Activated CD4-positive, alpha-beta T cell treated with anti-CD3 and anti-CD28 coated beads for 48 hours (primary cell): ENCODE measurements around the gene RAD51B.

Experiments
- DNase-seq: peaks from one replicate; pipeline ENCODE4 v3.0.0-alpha.2; 2020

RAD51B gene

GRCh38 chr14:68349900-68350629 is 530.5 kb downstream of the RAD51B start:
- DNase-seq = no peak

- DNase-seq = no peak
Measured at GRCh38 chr14:68355415-68355814, 535.8 kb downstream of the RAD51B start.

GRCh38 chr14:68357777-68358176 is 538.2 kb downstream of the RAD51B start:
- DNase-seq = no peak

- DNase-seq = no peak
Measured at GRCh38 chr14:68358500-68358899, 538.9 kb downstream of the RAD51B start.

GRCh38 chr14:68359022-68359836 is 539.6 kb downstream of the RAD51B start:
- DNase-seq = no peak

GRCh38 chr14:68359837-68360552 is 540.4 kb downstream of the RAD51B start:
- peak; percentile 40 for DNase-seq

- DNase-seq = no peak
Measured at GRCh38 chr14:68361231-68361630, 541.7 kb downstream of the RAD51B start.

- DNase-seq = no peak
Measured at GRCh38 chr14:68362846-68363245, 543.3 kb downstream of the RAD51B start.

GRCh38 chr14:68363466-68363842 is 543.9 kb downstream of the RAD51B start:
- DNase-seq = no peak

- no peak for DNase-seq
Measured at GRCh38 chr14:68363843-68364767, 544.5 kb downstream of the RAD51B start.

- no peak for DNase-seq
Measured at GRCh38 chr14:68364792-68365192, 545.2 kb downstream of the RAD51B start.

GRCh38 chr14:68365228-68365627 is 545.6 kb downstream of the RAD51B start:
- no peak for DNase-seq

GRCh38 chr14:68366656-68367055 is 547.1 kb downstream of the RAD51B start:
- no peak for DNase-seq

- no peak for DNase-seq
Measured at GRCh38 chr14:68367536-68367935, 548.0 kb downstream of the RAD51B start.

GRCh38 chr14:68368850-68369249 is 549.3 kb downstream of the RAD51B start:
- no peak for DNase-seq

- DNase-seq = no peak
Measured at GRCh38 chr14:68369281-68370056, 549.9 kb downstream of the RAD51B start.

- no peak for DNase-seq
Measured at GRCh38 chr14:68370057-68370360, 550.4 kb downstream of the RAD51B start.

GRCh38 chr14:68372368-68372767 is 552.8 kb downstream of the RAD51B start:
- no peak for DNase-seq

GRCh38 chr14:68373124-68373646 is 553.6 kb downstream of the RAD51B start:
- DNase-seq = no peak

- DNase-seq = no peak
Measured at GRCh38 chr14:68373847-68374444, 554.4 kb downstream of the RAD51B start.

GRCh38 chr14:68374682-68375081 is 555.1 kb downstream of the RAD51B start:
- DNase-seq = no peak
